ENCODE measurements around the gene OR3A2.
"Not testable (repeated sequence)": the region's sequence is repeated elsewhere in the genome, so short reads cannot be mapped to it uniquely, and the experiment has no call there.

The OR3A2 gene

GRCh38 chr17:3295632-3296031, 90.5 kb downstream of the OR3A2 start:
- DNase-seq (ENCODE audit: extremely low read depth in 1 of 2, low read depth in 1 of 2) = no peak

GRCh38 chr17:3293548-3293947, 92.6 kb downstream of the OR3A2 start:
- DNase-seq (ENCODE audit: extremely low read depth in 1 of 2, low read depth in 1 of 2) = not testable (repeated sequence)

DNA sequence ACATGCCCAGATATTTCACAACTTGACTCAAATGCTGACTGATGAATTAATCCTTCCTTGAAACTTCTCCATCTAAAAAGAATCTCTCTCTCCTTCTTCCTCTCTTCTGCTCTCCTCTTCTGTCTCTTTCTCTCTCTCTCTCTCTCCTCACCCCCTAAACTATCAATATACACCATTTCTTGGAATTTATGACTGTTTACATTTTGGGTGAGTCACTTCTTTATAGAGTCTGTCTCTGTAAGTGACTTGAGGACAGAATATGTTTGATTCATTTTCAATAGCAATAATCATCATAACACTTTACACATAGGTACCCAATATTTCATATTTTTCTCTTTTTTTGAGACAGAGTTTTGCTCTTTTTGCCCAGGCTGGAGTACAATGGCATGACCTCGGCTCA, 103.2 kb downstream of the OR3A2 start:
- no peak for DNase-seq (ENCODE audit: extremely low read depth in 1 of 2, low read depth in 1 of 2)

GRCh38 chr17:3276126-3276525, 110.0 kb downstream of the OR3A2 start:
- no peak for DNase-seq (ENCODE audit: extremely low read depth in 1 of 2, low read depth in 1 of 2)

GRCh38 chr17:3271072-3271848, 114.8 kb downstream of the OR3A2 start:
- DNase-seq (ENCODE audit: extremely low read depth in 1 of 2, low read depth in 1 of 2) = no peak

DNA sequence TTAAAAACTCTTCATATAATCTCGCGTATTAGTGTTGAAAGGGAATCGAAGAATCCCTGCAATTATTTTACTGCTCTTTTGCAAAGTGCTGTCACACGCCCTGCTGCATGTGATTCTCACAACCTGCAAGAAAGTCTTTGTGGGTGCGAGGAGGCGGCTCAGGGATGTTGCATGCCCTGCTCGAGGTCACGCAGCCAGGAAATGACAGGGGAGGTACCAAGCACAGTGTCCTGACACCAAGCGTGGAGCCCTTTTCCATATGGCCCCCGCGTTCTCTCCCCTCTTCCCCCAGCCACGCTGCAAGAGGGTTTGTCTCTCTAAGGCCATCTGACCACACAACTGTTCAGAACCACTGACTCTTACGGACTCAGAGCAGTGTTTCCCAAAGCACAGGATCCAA, 125.5 kb downstream of the OR3A2 start:
- DNase-seq (ENCODE audit: extremely low read depth in 1 of 2, low read depth in 1 of 2) = peak in 1 of 2 donors; percentile 3

DNA sequence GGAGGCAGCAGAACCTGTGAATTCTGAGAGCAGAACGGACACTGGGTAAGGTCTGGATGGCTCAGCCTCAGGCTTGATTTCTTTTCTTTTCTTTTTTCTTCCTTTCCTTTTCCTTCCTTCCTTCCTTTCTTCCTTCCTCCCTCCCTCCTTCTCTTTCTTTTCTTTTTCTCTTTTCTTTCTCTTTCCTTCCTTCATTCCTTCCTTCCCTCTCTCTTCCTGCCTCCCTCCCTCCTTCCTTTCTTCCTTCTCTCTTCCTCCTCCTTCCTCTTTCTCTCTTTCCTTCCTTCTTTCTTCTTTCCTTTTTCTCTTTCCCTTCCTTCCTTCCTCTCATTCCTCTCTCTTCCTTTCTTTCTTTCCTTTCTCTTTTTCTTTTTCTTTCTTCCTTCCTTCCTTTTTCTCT, 125.9 kb downstream of the OR3A2 start:
- no peak for DNase-seq (ENCODE audit: extremely low read depth in 1 of 2, low read depth in 1 of 2)

DNA sequence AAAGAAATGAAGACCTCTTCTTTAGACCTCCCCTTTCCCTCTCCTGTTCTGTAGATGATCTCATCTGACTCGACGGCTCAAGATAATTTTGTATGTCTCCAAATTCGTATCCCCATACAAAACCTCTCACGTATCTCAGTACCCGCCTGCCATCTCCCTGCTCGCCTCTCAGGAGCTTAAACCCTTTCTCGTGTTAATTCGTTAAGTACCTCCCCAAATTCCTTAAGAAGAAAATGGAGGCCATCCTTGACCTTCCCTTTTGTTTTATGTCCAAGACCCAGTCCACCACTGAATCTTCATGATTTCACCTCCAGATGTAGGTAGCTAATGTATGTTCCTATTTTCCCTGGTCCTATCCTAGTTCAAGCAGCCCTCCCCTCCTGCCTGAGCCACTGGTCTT, 129.5 kb downstream of the OR3A2 start:
- no peak for DNase-seq (ENCODE audit: extremely low read depth in 1 of 2, low read depth in 1 of 2)

- not testable (repeated sequence) for DNase-seq (ENCODE audit: extremely low read depth in 1 of 2, low read depth in 1 of 2)
Measured at GRCh38 chr17:3249013-3249412, 137.1 kb downstream of the OR3A2 start.

DNA sequence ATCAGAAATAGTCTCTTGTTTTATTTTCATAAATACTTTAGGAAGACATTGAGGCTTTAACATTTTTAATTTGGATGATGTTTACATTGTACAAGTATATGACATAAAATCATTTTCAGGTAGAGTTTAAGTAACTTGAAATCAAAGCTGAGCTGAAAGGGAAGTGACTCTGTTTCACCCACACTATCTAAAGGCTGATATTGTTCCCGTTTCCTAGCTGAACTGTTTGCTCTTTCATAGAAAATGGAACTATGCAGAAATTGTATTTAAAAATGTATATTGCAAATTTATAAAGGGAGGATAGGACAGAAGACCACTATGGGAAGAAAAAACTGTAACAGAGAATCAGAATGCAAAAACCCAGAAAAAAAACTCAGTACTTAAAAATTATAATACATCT, 141.3 kb downstream of the OR3A2 start:
- not testable (repeated sequence) for DNase-seq (ENCODE audit: extremely low read depth in 1 of 2, low read depth in 1 of 2)

- DNase-seq (ENCODE audit: extremely low read depth in 1 of 2, low read depth in 1 of 2) = not testable (repeated sequence)
Measured at GRCh38 chr17:3241044-3241443, 145.1 kb downstream of the OR3A2 start.

DNA sequence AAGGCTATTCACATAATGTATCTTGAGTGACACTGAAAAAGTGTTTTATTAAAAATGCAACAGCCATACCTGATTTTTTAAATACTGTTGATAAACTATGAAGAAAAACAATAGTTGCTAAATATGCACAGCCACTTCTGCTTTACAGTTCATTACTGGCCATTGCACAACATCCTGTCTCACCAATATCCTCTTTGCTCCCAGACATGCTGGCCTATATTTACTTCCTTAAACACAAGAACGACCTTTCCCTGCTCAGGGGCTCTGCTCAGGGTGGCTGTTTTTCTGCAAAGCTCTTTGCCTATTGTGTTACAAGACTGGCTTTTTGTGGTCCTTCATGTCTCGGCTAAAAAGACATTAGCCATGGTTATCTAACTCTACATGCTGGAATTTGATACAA, 147.4 kb downstream of the OR3A2 start:
- not testable (repeated sequence) for DNase-seq (ENCODE audit: extremely low read depth in 1 of 2, low read depth in 1 of 2)

- DNase-seq (ENCODE audit: extremely low read depth in 1 of 2, low read depth in 1 of 2) = not testable (repeated sequence)
Measured at GRCh38 chr17:3232300-3232699, 153.8 kb downstream of the OR3A2 start.

Measured in activated CD8-positive, alpha-beta memory T cell treated with anti-CD3 and anti-CD28 coated beads for 1 hour (primary cell).